Measurements from ENCODE around the gene CHGA. TPM values are rescaled to one million over a fixed set of nuclear protein-coding genes. Genes with fewer than 3 reads are reported as not detected.

CHGA gene
- total RNA-seq, 4 donors from 2014 or later, result 0.55 TPM; not detected in 3

DNA sequence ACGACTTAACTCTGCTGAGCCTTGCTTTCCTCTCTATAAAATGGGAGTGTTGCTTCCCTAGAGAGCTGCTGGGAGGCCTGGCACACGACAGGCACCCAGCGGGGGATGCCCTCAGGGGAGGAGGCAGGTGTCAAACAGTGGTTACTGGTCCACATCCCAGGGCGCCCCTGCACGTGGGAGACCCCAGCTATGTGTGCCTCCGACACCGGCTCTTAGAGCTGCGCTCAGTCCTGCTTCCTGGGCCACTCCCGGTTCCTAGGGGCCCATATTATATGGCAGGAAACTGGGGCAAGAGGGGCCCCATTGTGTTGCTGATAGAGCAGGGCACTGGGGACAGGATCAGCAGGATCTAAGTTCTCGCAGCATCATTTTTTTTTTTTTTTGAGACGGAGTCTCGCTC, 47.3 kb downstream of the CHGA start:
- WGBS, result 94% methylated on average over 9 of the region's 12 CpGs
- Histone ChIP-seq H3K27ac (no peak overlapping the region), H3K27me3 (no peaks in the 10 kb centered on the region), H3K4me1 (peaks cover 6% of the 10 kb centered on the region), H3K4me3 (no peak overlapping the region), H3K36me3 (no peaks in the 10 kb centered on the region), H3K9me3 (no peaks in the 10 kb centered on the region)
- TF ChIP-seq POLR2A (IDR thresholded peaks at IDR 0.05) (no peak), POLR2AphosphoS5 (IDR thresholded peaks at IDR 0.05) (no peak)
- DNase-seq (ENCODE audit: low spot score in 2 of 2), result no peak

DNA sequence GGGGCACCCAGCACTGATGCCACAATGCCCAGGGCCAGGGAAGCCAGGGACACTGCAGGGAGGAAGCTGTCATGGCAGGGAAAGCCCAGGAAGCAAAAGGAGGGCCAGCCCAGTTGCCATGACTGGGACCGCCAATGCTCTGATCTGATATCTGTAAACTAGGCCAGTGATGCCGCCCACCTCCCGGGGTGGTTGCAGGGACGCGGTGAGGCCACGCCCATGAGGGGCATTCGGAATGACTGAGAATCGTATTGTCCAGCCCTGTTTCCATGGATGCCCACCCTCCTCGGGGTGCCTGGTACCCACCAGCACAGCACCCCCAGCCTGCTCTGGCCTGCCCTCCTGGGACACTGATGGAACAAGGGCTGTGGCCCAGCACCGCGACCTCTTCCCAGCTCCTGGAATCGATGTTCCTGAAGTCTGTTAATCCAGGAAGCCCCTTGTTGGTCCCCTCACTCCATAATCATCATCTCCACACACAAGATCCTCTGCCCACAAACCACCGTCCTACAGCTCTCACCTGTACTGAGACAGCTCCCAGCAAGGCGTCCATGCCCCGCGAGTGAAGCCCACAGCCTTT, 48.7 kb downstream of the CHGA start:
- no peak for DNase-seq (ENCODE audit: low spot score in 2 of 2)

DNA sequence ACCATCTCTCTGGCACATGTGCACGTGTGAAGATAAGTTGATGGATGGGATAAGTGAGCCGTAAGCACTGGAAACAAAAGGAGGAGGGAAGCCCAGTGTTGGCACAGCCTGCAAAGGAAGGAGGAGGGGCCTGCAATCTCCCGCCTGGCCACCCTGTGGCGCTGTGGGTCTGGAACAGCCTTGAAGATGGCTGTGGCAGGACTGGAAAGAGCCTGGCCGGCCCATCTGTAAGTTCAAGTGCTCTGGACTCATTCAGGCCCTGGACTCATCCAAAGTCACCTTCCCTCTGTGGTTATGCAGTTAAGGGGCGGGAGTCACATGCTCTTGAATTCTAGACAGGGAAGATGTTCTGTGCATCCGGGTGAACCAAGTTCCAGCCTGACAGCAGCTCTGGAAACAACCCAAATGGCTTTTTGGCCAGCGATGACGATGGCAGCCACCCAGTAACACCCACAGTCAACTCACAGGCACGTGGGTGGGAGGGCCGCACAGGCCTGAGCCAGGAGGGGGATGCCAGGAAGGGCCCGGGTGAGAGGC, 50.4 kb downstream of the CHGA start:
- Histone ChIP-seq H3K9me3 (no peaks in the 10 kb centered on the region), H3K27ac (peak overlapping the region; percentile 77), H3K36me3 (peaks cover 5% of the 10 kb centered on the region), H3K4me1 (peaks cover 6% of the 10 kb centered on the region), H3K27me3 (no peaks in the 10 kb centered on the region), H3K4me3 (no peak overlapping the region)
- DNase-seq (ENCODE audit: low spot score in 2 of 2), result peak; percentile 87 to 94
- 28% methylated on average over 7 of the region's 12 CpGs for WGBS
- TF ChIP-seq POLR2AphosphoS5 (IDR thresholded peaks at IDR 0.05), result no peak
- TF ChIP-seq, protein P1, sequence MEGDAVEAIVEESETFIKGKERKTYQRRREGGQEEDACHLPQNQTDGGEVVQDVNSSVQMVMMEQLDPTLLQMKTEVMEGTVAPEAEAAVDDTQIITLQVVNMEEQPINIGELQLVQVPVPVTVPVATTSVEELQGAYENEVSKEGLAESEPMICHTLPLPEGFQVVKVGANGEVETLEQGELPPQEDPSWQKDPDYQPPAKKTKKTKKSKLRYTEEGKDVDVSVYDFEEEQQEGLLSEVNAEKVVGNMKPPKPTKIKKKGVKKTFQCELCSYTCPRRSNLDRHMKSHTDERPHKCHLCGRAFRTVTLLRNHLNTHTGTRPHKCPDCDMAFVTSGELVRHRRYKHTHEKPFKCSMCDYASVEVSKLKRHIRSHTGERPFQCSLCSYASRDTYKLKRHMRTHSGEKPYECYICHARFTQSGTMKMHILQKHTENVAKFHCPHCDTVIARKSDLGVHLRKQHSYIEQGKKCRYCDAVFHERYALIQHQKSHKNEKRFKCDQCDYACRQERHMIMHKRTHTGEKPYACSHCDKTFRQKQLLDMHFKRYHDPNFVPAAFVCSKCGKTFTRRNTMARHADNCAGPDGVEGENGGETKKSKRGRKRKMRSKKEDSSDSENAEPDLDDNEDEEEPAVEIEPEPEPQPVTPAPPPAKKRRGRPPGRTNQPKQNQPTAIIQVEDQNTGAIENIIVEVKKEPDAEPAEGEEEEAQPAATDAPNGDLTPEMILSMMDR (IDR thresholded peaks at IDR 0.05), result peak; percentile 34 to 78

More for the DNA sequence above, 48.7 kb downstream of the CHGA start:
- TF ChIP-seq, protein P1 (IDR thresholded peaks at IDR 0.05), result no peak
- TF ChIP-seq EP300 (IDR thresholded peaks at IDR 0.05), result no peak
- TF ChIP-seq POLR2AphosphoS5 (IDR thresholded peaks at IDR 0.05), result no peak
- no peak for TF ChIP-seq POLR2A (IDR thresholded peaks at IDR 0.05)
- Histone ChIP-seq H3K27ac (no peak overlapping the region), H3K4me1 (peaks cover 6% of the 10 kb centered on the region), H3K9me3 (no peaks in the 10 kb centered on the region), H3K36me3 (peaks cover 3% of the 10 kb centered on the region), H3K4me3 (no peak overlapping the region), H3K27me3 (no peaks in the 10 kb centered on the region)
- WGBS, result 92% methylated on average over 11 of the region's 16 CpGs

DNA sequence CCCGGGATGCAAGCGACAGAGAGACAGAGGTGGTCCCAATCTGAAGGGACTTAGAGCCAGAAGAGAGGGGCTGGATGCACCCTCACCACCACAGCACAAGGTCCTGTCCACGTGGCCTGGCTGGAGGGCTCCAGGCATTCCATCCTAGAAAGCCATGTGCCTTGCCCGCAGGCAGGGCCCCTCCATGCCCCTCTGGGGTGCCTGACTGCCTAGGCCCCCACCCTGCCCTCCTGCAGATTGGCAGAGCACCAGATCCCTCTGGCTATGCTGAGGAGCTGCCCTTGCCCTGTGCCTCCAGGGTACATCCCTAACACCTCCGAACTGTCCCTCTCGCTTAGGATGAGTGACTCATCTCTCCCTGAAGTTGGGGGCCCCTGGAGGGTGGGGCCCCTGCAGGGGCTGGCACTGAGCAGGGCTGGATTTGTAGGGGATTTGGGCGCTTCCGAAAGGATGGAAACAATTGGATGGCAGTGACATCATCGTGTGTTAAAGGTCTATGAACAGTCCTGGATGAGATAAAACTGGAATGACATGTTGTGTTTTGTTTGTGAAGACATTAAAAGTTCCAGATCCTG, 50.9 kb downstream of the CHGA start:
- Histone ChIP-seq H3K36me3 (peaks cover 5% of the 10 kb centered on the region), H3K4me1 (peaks cover 6% of the 10 kb centered on the region), H3K9me3 (no peaks in the 10 kb centered on the region), H3K27me3 (no peaks in the 10 kb centered on the region), H3K4me3 (no peak overlapping the region), H3K27ac (peak overlapping the region; percentile 77)
- WGBS, result 65% methylated on average over 4 of the region's 9 CpGs
- DNase-seq (ENCODE audit: low spot score in 2 of 2), result no peak
- TF ChIP-seq EP300 (IDR thresholded peaks at IDR 0.05) (no peak), POLR2A (IDR thresholded peaks at IDR 0.05) (no peak), POLR2AphosphoS5 (IDR thresholded peaks at IDR 0.05) (no peak)
- TF ChIP-seq, protein P1 (IDR thresholded peaks at IDR 0.05), result no peak

DNA sequence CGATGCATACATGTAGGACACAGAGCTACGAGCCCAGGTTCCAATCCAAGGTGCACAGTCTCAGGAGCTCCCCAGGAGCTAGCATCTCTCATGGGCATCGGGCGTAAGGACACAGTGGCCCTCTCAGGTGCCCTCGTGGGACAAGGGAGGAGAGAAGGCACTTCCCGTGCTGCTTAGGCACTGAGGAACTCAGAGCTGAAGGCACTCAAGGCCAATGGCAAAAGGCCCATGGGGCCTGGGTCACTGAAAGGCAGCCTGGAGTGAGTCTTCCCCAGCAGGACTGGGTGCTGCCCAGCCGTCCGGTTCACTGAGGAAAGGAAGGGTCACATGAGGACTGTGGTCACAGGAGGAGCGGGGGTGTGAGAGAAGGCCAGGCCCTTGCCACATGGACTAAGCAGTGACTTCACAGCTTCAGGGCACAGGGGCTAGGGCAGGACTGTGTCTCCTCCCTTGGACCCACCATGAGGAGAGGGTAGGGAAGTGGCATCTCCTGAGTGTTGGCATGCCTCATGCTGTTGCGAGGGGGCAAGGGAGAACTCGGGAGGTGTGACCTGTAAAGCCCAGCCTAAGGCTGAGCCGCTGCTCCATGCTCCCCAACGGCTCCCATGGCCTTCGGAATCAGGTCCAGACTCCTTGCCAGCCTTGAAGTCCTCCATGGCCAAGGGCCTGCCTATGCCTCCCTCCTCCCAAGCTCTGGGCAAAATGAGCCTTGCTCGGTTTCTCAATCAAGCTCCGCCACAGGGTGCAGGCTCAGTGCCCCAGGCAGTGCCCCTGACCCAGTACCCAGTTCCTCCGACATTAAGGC, 51.8 kb downstream of the CHGA start:
- no peak overlapping the region for H3K27ac ChIP-seq
- WGBS, result 96% methylated on average over 9 of the region's 17 CpGs
- DNase-seq (ENCODE audit: low spot score in 2 of 2), result no peak
- peaks cover 6% of the 10 kb centered on the region for H3K4me1 ChIP-seq
- no peaks in the 10 kb centered on the region for H3K9me3 ChIP-seq
- peaks cover 5% of the 10 kb centered on the region for H3K36me3 ChIP-seq
- TF ChIP-seq POLR2AphosphoS5 (IDR thresholded peaks at IDR 0.05), result no peak
- no peak for TF ChIP-seq POLR2A (IDR thresholded peaks at IDR 0.05)
- no peak for TF ChIP-seq EP300 (IDR thresholded peaks at IDR 0.05)
- TF ChIP-seq, protein P1 (IDR thresholded peaks at IDR 0.05), result no peak
- no peak overlapping the region for H3K4me3 ChIP-seq
- H3K27me3 ChIP-seq, result no peaks in the 10 kb centered on the region
